Kidney glomerular epithelial cell (primary cell): Measurements from ENCODE around the gene TOP3B.
A peak's percentile ranks its signal among the peaks of the same experiment; 100 is the strongest.

Experiments
- DNase-seq: peaks from one replicate; lab custom pipeline; 2025; lab: John Stamatoyannopoulos, UW

The TOP3B gene

DNA sequence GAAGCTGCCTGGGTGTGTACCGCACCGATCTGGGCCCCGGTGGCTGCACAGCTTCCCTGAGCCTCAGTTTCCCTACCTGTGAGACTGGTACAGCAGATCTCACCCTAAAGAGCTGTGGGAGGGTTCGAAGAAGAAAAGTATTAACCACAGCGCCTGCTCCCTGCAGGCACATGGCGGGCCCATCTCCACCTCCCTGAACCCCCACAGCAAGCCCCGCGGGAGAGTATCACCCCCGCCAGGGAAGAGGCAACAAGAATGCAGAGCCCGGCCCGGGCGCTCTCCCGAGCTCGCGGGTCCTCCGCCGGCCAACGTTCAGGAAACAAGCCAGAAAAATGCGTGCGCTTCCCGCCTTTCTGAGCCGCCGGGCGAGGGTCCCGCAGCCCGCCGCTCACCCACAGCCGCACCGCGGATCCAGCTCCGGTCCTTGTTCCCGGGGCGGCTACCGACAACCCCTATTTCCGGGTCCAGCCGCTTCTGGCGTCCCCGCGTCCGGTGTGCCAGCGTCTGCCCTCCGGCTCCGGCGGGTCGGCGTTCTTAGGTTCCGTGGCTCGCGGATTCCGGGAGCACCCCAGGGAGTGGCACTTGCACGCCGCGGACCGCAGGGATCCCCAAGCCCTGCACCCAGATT, at the start of gene TOP3B:
TOP3B (minus strand) TSS at position 450 of the 628 bp plus-strand sequence. CDS start 7,078 bp downstream, outside the sequence.
- DNase-seq = peak; percentile 39

GRCh38 chr22:22031183-22031945, 48.8 kb upstream of the TOP3B start:
- DNase-seq = no peak

GRCh38 chr22:22030493-22031182, 48.1 kb upstream of the TOP3B start:
- DNase-seq = no peak

- DNase-seq = no peak
These were observed 45.4 kb upstream of the TOP3B start for GRCh38 chr22:22027955-22028354.

DNA sequence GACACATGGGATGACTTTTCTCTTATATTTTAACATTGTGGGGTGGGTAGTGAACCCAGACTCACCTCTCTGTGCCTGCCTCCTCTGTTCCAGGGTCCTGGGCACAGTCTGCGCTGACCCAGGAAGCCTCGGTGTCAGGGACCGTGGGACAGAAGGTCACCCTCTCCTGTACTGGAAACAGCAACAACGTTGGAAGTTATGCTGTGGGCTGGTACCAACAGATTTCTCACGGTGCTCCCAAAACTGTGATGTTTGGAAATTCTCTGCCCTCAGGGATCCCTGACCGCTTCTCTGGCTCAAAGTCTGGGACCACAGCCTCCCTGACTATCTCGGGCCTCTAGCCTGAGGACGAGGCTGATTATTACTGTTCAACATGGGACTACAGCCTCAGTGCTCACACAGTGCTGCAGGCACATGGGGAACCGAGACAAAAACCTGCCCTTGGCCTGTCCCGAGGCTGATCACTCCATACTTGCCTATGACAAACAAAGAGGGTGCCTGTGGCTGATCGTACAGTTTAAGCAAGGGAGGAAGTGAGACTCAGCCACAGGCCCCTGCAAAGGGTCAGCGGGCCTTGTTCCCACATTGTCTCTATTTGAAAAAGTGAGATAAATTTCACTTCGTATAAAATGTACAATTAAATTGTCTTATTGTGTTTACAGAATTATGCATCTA, 43.7 kb upstream of the TOP3B start:
- DNase-seq = no peak

GRCh38 chr22:22025320-22026156, 43.0 kb upstream of the TOP3B start:
- no peak for DNase-seq

- no peak for DNase-seq
These were observed 41.9 kb upstream of the TOP3B start for GRCh38 chr22:22024440-22024839.

DNA sequence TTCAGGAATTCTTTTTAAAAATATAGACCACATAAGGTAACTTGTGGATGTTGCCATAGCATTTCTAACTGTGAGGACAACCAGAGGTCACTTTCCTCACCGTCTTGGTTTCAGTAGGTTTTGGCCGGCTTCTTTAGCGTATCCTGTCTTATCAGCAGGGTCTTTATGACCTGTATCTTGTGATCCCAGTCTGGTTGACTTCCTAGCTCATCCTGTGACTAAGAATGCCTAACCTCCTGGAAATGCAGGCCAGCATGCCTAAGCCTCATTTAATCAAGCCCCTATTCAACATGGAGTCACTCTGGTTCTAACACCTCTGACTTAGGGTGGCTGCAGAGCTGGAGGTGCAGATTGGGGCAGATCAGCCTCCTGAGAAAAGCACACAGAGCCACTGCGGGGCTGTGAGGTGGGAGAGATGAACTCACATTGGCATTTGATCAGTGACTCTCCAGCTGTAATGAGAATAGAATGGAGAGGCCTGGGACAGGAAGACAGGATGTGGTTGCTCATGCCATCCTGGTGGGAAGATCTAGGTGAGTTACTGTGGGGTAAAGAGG, 41.1 kb upstream of the TOP3B start:
- DNase-seq = no peak

DNA sequence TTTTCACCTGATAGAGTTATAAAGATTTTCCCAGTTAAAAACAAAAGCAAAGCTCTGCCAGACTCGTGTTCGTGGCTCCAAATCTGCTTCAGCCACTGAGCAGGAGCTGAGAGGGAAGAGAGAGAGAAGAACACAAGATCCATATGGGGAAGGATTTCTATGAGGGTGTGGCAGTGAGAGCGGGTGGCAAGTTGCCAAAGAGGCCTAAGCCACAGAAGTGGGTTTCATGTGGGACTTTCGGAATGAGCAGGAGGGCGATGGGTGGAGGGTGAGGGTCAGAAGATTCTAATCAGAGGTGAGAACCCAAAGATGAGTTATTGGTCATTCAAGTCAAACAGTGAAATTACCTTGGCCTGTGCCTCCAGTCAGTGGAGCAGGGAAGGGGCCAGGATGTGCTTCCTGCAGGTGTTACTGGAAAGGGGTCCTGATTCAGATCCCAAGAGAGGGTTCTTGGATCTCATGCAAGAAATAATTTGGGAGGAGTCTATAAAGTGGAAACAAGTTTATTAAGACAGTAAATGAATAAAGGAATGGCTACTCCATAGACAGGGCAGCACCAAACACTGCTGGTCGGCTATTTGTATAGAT, 40.5 kb upstream of the TOP3B start:
- no peak for DNase-seq

GRCh38 chr22:22022255-22022840, 39.8 kb upstream of the TOP3B start:
- no peak for DNase-seq

GRCh38 chr22:22021162-22021750, 38.7 kb upstream of the TOP3B start:
- DNase-seq = no peak

DNA sequence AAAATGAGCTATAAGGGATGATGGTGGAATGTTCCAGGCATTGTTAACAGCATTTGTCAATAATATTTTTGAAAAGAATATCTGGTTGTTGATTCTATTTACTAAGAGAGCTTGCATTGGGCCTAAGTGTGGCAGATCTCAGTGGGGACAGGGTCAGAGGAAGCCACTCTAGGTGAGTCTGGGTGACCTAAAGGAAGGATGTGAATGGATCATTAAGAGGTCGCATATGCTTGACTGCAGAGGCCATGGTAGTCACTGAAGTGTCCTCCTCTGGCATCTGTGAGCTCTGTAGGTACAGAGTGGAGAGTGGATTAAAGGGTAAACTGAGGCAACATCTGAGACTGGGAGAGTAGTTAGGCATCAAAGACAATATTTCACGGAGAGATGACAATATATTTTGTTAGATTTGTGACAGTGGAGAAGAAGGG, 37.9 kb upstream of the TOP3B start:
- DNase-seq = no peak

- no peak for DNase-seq
These were observed 37.3 kb upstream of the TOP3B start for GRCh38 chr22:22019659-22020424.

GRCh38 chr22:22018825-22019658, 36.5 kb upstream of the TOP3B start:
- DNase-seq = no peak

GRCh38 chr22:22015631-22016030, 33.0 kb upstream of the TOP3B start:
- DNase-seq = no peak

DNA sequence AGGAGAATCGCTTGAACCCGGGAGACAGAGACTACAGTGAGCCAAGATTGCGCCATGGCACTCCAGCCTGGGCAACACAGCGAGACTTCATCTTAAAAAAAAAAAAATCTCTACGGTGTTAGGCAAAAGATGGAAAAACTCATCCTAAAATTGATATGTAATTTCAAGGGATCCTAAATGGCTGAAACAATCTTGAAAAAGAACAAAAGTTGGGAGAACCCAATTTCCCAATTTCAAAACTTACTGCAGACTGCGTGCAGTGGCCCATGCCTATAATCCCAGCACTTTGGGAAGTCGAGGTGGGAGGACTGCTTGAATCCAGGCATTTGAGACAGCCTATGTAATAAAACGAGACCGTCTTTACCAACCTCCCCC, 31.7 kb upstream of the TOP3B start:
- DNase-seq = no peak

DNA sequence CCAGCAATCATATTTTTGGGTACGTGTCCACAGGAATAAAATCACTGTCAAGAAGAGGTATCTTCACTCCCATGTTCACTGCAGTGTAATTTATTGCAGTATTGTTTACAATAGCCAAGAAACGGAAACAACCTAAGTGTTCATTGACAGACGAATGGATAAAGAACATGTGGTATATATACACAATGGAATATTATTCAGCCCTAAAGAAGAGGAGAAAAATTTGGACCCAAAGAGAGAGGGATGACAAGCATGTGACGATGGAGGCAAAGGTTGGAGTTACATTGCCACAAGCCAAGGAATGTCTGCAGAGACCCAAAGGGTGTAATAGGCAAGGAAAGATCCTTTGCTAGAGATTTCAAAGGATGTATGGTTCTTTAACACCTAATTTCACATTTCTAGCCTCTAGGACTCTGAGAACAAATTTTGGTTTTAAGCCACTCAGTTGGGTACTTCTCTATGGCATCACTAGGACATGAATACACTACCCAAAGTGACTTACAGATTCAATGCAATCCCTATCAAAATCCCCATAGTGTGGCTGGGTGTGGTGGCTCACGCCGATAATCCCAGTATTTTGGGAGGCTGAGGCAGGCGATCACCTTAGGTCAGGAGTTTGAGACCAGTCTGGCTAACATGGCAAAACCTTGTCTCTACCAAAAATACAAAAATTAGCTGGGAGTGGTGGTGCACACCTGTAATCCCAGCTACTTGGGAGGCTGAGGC, 31.1 kb upstream of the TOP3B start:
- DNase-seq = no peak

DNA sequence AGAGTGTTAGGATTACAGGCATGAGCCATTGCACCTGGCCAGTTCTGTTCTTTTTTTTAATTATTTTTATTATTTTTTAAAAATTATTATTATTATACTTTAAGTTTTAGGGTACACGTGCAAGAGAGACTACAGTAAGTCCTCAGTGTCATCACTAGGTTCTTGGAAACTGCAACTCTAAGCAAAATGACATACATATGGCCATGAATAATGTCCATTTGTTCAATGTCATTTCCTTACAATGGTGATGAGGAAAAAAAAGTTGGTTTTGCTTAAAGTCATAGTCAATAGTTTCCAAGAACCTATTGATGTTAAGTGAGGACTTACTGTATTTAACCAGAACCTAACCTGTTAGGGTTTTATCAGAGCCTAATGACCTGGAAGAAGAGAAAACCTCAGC, 29.4 kb upstream of the TOP3B start:
- DNase-seq = no peak
